HepG2 (cell line): ENCODE measurements around the gene FAM83G. TPM values are rescaled to one million over a fixed set of nuclear protein-coding genes. Genes with fewer than 3 reads are reported as not detected.

Experiments
- AHR ChIP-seq: IDR thresholded peaks from 2 replicates; pipeline ENCODE4 v1.6.1; 2018; ENCODE audit warnings: missing genetic modification reagents, missing compliant biosample characterization
- CREB1 ChIP-seq, 2 experiments: fragments of 450-650 bp in 1 of 2; IDR thresholded peaks; 2 replicates each; pipeline ENCODE4 v1.6.1; 2016 to 2017; ENCODE audit warnings: control low read depth in 1 of 2, mild to moderate bottlenecking in 1 of 2, missing compliant biosample characterization in 1 of 2, missing genetic modification characterization in 1 of 2
- CSRNP2 ChIP-seq: sonication (generic); formaldehyde crosslinking; conservative IDR thresholded peaks from 2 replicates; pipeline ENCODE4 v1.8.0; 2022; ENCODE audit warnings: low read depth, missing genetic modification reagents
- HMGA1 ChIP-seq: sonication (generic); formaldehyde crosslinking; conservative IDR thresholded peaks from 2 replicates; pipeline ENCODE4 v1.4.0; 2020; ENCODE audit warnings: missing genetic modification reagents
- HOXA7 ChIP-seq: sonication (generic); formaldehyde crosslinking; IDR thresholded peaks from 2 replicates; pipeline ENCODE4 v1.8.1; 2022; ENCODE audit warnings: mild to moderate bottlenecking, missing genetic modification reagents, moderate library complexity
- IKZF4 ChIP-seq: sonication (generic); formaldehyde crosslinking; IDR thresholded peaks from 2 replicates; pipeline ENCODE4 v1.5.1; 2020; ENCODE audit warnings: borderline replicate concordance, mild to moderate bottlenecking, low read depth, missing genetic modification reagents; ENCODE audit errors: not compliant biosample characterization
- NR2F1 ChIP-seq, 2 experiments: fragments of 450-650 bp in 1 of 2; formaldehyde crosslinking in 1 of 2; IDR thresholded peaks; 2 replicates each; pipeline versions ENCODE4 v1.5.0 to v1.6.1; 2016 to 2020; ENCODE audit warnings: mild to moderate bottlenecking in 1 of 2, missing compliant biosample characterization in 1 of 2, missing genetic modification reagents in 1 of 2, moderate library complexity in 1 of 2
- SALL1 ChIP-seq: sonication (generic); formaldehyde crosslinking; IDR thresholded peaks from 2 replicates; pipeline ENCODE4 v1.8.0; 2022; ENCODE audit warnings: mild to moderate bottlenecking, missing genetic modification reagents
- SIX4 ChIP-seq: sonication (generic); formaldehyde crosslinking; IDR thresholded peaks from 2 replicates; pipeline ENCODE4 v1.4.0; 2020; ENCODE audit warnings: missing genetic modification reagents
- SNAPC2 ChIP-seq: sonication (generic); formaldehyde crosslinking; IDR thresholded peaks from 2 replicates; pipeline ENCODE4 v1.8.1; 2022; ENCODE audit warnings: mild to moderate bottlenecking, missing genetic modification reagents
- SP140L ChIP-seq: sonication (generic); formaldehyde crosslinking; IDR thresholded peaks from 2 replicates; pipeline ENCODE4 v1.4.0; 2020; ENCODE audit warnings: missing genetic modification reagents, borderline replicate concordance
- TMF1 ChIP-seq: sonication (generic); formaldehyde crosslinking; IDR thresholded peaks from 2 replicates; pipeline ENCODE4 v1.8.1; 2022; ENCODE audit warnings: low read depth, missing genetic modification reagents
- ZBTB10 ChIP-seq: sonication (generic); formaldehyde crosslinking; IDR thresholded peaks from 2 replicates; pipeline ENCODE4 v1.4.0; 2020; ENCODE audit warnings: missing genetic modification reagents, borderline replicate concordance
- ZBTB2 ChIP-seq: sonication (generic); formaldehyde crosslinking; IDR thresholded peaks from 2 replicates; pipeline ENCODE4 v1.8.0; 2022; ENCODE audit warnings: low read depth, missing genetic modification reagents
- ZFP91 ChIP-seq: sonication (generic); formaldehyde crosslinking; IDR thresholded peaks from 2 replicates; pipeline ENCODE4 v1.9.0; 2022; ENCODE audit warnings: missing genetic modification reagents, mild to moderate bottlenecking, borderline replicate concordance
- ZNF101 ChIP-seq: sonication (generic); formaldehyde crosslinking; IDR thresholded peaks from 2 replicates; pipeline ENCODE4 v1.4.0; 2020; ENCODE audit warnings: mild to moderate bottlenecking, low read depth, missing genetic modification reagents, borderline replicate concordance
- ZNF468 ChIP-seq: sonication (generic); formaldehyde crosslinking; IDR thresholded peaks from 2 replicates; pipeline ENCODE4 v1.8.0; 2022; ENCODE audit warnings: mild to moderate bottlenecking, moderate library complexity, missing genetic modification reagents
- ZSCAN30 ChIP-seq: sonication (generic); formaldehyde crosslinking; IDR thresholded peaks from 2 replicates; pipeline ENCODE4 v1.5.0; 2020; ENCODE audit warnings: mild to moderate bottlenecking, missing genetic modification reagents
- polyA plus RNA-seq, 8 experiments: library from polyadenylated mRNA; depleted of rRNA in 3 of 8; stranded (reverse) in 7 of 8; unstranded in 1 of 8; fragments of >200 nt; fragmentation: Illumina TruSeq in 4 of 8; extraction: Trizol in 4 of 8; gene quantifications; 2 replicates each; pipeline versions ENCODE4 v1.2.1 to v1.2.3, GENCODE V29; 2011 to 2016; ENCODE audit warnings: low read depth in 4 of 8, missing spikeins in 1 of 8, mixed read lengths in 1 of 8; ENCODE audit not compliant: insufficient read depth in 1 of 8
- total RNA-seq, 5 experiments: library from RNA; depleted of rRNA; stranded (reverse); fragments of >200 nt; fragmentation: Illumina TruSeq; extraction: Trizol; gene quantifications; 2 replicates each; pipeline ENCODE4 v1.2.3, GENCODE V29; 2016; ENCODE audit warnings: low read depth in 1 of 5
- TF ChIP-seq, protein P1 (sequence below): sonication (generic); formaldehyde crosslinking; IDR thresholded peaks from 2 replicates; pipeline ENCODE4 v1.5.1; 2020; ENCODE audit warnings: mild to moderate bottlenecking, moderate library complexity, missing genetic modification reagents

Gene FAM83G
- total and polyA plus RNA-seq, 2 of the 13 experiments (the other 11 are each of a cell fraction or from before 2014, with no cell fraction given): 13.7 to 18.6 TPM

DNA sequence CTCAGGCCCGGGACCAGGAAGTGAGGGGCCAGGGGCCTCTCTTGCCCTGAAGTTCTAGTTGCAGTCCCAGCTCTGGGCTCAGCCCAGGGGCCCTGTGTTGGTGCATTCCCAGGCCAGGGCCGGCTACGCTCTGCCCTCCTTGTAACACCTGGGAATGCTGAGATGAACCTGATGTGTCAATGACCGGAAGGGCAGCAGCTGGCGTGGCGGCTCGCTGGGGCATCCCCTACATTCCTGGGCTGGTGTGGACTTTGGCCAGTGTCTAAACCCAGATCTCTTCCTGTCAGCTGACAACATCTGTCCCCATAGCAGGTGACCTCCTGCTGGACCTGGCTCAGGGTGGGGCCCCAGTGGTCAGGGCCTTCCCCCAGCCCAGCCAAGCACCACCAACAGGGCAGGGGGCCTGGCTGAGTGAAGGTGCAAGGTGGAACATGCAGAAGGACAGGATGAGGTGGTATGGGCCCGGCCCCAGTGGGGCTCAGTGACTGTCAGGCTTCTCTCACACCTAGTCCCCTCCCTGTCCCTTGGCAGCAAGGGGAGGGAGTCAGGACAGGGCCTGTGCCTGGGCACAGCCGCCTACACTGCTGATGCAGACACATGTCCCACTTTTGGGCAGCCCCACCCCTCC, 15.9 kb downstream of the FAM83G start (continued):
- TF ChIP-seq SNAPC2 (CRISPR knock-in tag) (peak; percentile 86; the same call in 1 of the 2 replicates), SIX4 (CRISPR knock-in tag) (peak; percentile 60; the same call in 1 of the 2 replicates), ZSCAN30 (no peak), ZNF468 (CRISPR knock-in tag) (no peak), ZFP91 (CRISPR knock-in tag) (peak; percentile 89), AHR (peak; percentile 73; the same call in 1 of the 2 replicates), ZNF101 (CRISPR knock-in tag) (no peak), CREB1 (IDR thresholded peaks at IDR 0.05) (peak; percentile 38), CREB1 (CRISPR knock-in tag; IDR thresholded peaks at IDR 0.05) (no peak; the same call in 1 of the 2 replicates), TMF1 (no peak), ZBTB10 (CRISPR knock-in tag) (peak; percentile 85; the same call in 1 of the 2 replicates), NR2F1 (CRISPR knock-in tag; IDR thresholded peaks at IDR 0.05) (peak; percentile 75 to 77), SP140L (CRISPR knock-in tag) (no peak), HOXA7 (no peak), HMGA1 (no peak), CSRNP2 (CRISPR knock-in tag) (no peak), IKZF4 (peak; percentile 58), SALL1 (CRISPR knock-in tag) (peak; percentile 99), ZBTB2 (0 out of 2 replicates have a peak, but pooled peaks have one; percentile 38)
- TF ChIP-seq, protein P1, sequence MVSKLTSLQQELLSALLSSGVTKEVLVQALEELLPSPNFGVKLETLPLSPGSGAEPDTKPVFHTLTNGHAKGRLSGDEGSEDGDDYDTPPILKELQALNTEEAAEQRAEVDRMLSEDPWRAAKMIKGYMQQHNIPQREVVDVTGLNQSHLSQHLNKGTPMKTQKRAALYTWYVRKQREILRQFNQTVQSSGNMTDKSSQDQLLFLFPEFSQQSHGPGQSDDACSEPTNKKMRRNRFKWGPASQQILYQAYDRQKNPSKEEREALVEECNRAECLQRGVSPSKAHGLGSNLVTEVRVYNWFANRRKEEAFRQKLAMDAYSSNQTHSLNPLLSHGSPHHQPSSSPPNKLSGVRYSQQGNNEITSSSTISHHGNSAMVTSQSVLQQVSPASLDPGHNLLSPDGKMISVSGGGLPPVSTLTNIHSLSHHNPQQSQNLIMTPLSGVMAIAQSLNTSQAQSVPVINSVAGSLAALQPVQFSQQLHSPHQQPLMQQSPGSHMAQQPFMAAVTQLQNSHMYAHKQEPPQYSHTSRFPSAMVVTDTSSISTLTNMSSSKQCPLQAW (CRISPR knock-in tag): peak; percentile 99
